Panc1 (cell line): ENCODE measurements around the gene TBC1D32.

Source experiments
- CTCF ChIP-seq: fragments of 450-650 bp; IDR thresholded peaks from 2 replicates; pipeline ENCODE4 v1.5.1; 2017; ENCODE audit warnings: mild to moderate bottlenecking
- POLR2AphosphoS5 ChIP-seq: IDR thresholded peaks from 2 replicates; pipeline ENCODE4 v1.6.1; 2012; ENCODE audit warnings: mild to moderate bottlenecking, low read depth, low read length, moderate library complexity
- REST ChIP-seq, 2 experiments: IDR thresholded peaks; 2 replicates each; pipeline ENCODE4 v1.6.1; 2011 to 2012; ENCODE audit warnings: low read depth in 2 of 2, control low read depth in 1 of 2, low read length in 1 of 2, mild to moderate bottlenecking in 1 of 2, moderate library complexity in 1 of 2; ENCODE audit not compliant: insufficient read depth in 1 of 2
- SIN3A ChIP-seq: IDR thresholded peaks from 2 replicates; pipeline ENCODE4 v1.6.1; 2012; ENCODE audit warnings: low read depth, mild to moderate bottlenecking, low read length, moderate library complexity, borderline replicate concordance; ENCODE audit not compliant: insufficient read depth
- TCF7L2 ChIP-seq: IDR thresholded peaks from 2 replicates; pipeline ENCODE4 v1.6.1; 2011; ENCODE audit warnings: mild to moderate bottlenecking, low read depth, low read length, inconsistent platforms

DNA sequence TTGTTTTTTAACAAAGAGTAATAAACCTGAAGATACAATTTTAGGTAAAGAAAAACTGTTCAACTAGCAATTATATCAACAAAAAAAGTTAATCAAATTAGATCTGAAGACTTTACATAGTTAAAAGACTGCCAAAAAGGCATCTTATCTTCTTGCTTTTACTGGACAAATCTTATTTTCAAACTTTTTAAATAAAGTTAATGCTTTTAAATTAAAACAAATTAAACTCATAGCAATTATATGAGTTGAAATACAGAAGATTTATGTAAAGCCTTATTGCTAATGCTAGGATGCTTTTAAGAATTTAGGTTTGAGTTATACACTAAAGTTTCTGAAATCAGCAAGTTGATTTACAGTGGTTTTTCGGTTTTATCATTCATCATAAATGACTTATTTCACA, 227.3 kb downstream of the TBC1D32 start:
- TF ChIP-seq SIN3A (no peak), CTCF (no peak), REST (IDR thresholded peaks at IDR 0.05; ENCODE audit: insufficient read depth in 1 of 2, low read depth in 2 of 2, low read length in 1 of 2) (no peak), POLR2AphosphoS5 (no peak), TCF7L2 (no peak)
